A549 (cell line): ENCODE results near the gene IL1A. TPM values are rescaled to one million over a fixed set of nuclear protein-coding genes. Genes with fewer than 3 reads are reported as not detected.

Source experiments
- ATAC-seq, 2 experiments: fragments of 200-7000 bp in 1 of 2; fragments of >200 bp in 1 of 2; cut with Nextera tagmentation in 1 of 2; cut with Tn5 transposase in 1 of 2; 3 replicates each; pipeline versions ENCODE4 v1.8.0 to v1.9.1; 2018 to 2020; ENCODE audit warnings: mild to moderate bottlenecking in 1 of 2, moderate library complexity in 1 of 2
- CTCF ChIA-PET: fragments of 300-600 bp; sonication (Branson Sonifier 250); formaldehyde crosslinking; extraction: SDS; loops from one replicate; lab custom pipeline; 2021; ENCODE audit warnings: antibody characterized with exemption, inconsistent platforms; lab: Yijun Ruan, JAX
- POLR2A ChIA-PET: fragments of 350-600 bp; formaldehyde crosslinking; extraction: SDS; loops from one replicate; lab custom pipeline; 2021; ENCODE audit warnings: antibody characterized with exemption, inconsistent platforms; lab: Yijun Ruan, JAX
- DNase-seq, 2 experiments: peaks; one replicate each; pipeline versions ENCODE4 v3.0.0 to v3.0.0-alpha.2; 2011 to 2016; ENCODE audit warnings: low read depth in 1 of 2, low spot score in 1 of 2
- FAIRE-seq: peaks from 2 replicates; lab custom pipeline; 2011; peaks lifted over from hg19 to GRCh38; lab: Jason Lieb, UNC
- H3K27ac ChIP-seq, 2 experiments: fragments of >200 bp; sonication (Bioruptor Twin); formaldehyde crosslinking; 3 replicates each; pipeline ENCODE4 v1.5.1; 2016 to 2017
- H3K4me1 ChIP-seq: fragments of >200 bp; sonication (Bioruptor Twin); formaldehyde crosslinking; 3 replicates; pipeline ENCODE4 v1.6.1; 2016
- H3K4me2 ChIP-seq: fragments of >200 bp; sonication (Bioruptor Twin); formaldehyde crosslinking; 3 replicates; pipeline ENCODE4 v1.6.1; 2016
- H3K4me3 ChIP-seq: fragments of >200 bp; sonication (Bioruptor Twin); formaldehyde crosslinking; 3 replicates; pipeline ENCODE4 v1.5.1; 2016
- H3K9me3 ChIP-seq: fragments of >200 bp; sonication (Bioruptor Twin); formaldehyde crosslinking; 3 replicates; pipeline ENCODE4 v1.6.1; 2016
- ATOH8 ChIP-seq: fragments of 250-450 bp; sonication (Bioruptor Pico); IDR thresholded peaks from 2 replicates; pipeline ENCODE4 v1.5.0; 2020; ENCODE audit warnings: low read depth, mild to moderate bottlenecking, moderate library complexity
- BHLHE40 ChIP-seq: IDR thresholded peaks from 2 replicates; pipeline ENCODE4 v1.6.1; 2012; ENCODE audit warnings: low read depth, low read length, inconsistent platforms
- CBX8 ChIP-seq: fragments of 200-600 bp; sonication (generic); IDR thresholded peaks from 2 replicates; pipeline ENCODE4 v1.6.1; 2016
- CHD2 ChIP-seq: fragments of 150-350 bp; IDR thresholded peaks from 2 replicates; pipeline ENCODE4 v1.6.1; 2014; ENCODE audit warnings: low read length; ENCODE audit not compliant: partially characterized antibody
- ESRRA ChIP-seq: fragments of 150-350 bp; IDR thresholded peaks from 2 replicates; pipeline ENCODE4 v1.6.1; 2014; ENCODE audit warnings: mild to moderate bottlenecking, low read length, borderline replicate concordance
- FOSB ChIP-seq: fragments of 250-450 bp; sonication (Bioruptor Pico); IDR thresholded peaks from 2 replicates; pipeline ENCODE4 v1.5.0; 2020; ENCODE audit warnings: mild to moderate bottlenecking, moderate library complexity
- FOSL2 ChIP-seq, 2 experiments: fragments of 450-650 bp in 1 of 2; fragments of >200 bp in 1 of 2; sonication (Bioruptor Twin) in 1 of 2; formaldehyde crosslinking; IDR thresholded peaks; 2 replicates each; pipeline versions ENCODE4 v1.5.0 to v1.6.1; 2016 to 2020; ENCODE audit warnings: mild to moderate bottlenecking in 1 of 2, moderate library complexity in 1 of 2
- FOXS1 ChIP-seq: fragments of 250-450 bp; sonication (Bioruptor Pico); IDR thresholded peaks from 2 replicates; pipeline ENCODE4 v1.5.0; 2020; ENCODE audit warnings: mild to moderate bottlenecking, moderate library complexity
- HMGXB4 ChIP-seq: fragments of 250-450 bp; sonication (Bioruptor Pico); IDR thresholded peaks from 2 replicates; pipeline ENCODE4 v1.5.0; 2021; ENCODE audit warnings: mild to moderate bottlenecking, moderate library complexity, borderline replicate concordance
- HOXB13 ChIP-seq: fragments of 250-450 bp; sonication (Bioruptor Pico); IDR thresholded peaks from 2 replicates; pipeline ENCODE4 v1.5.0; 2020; ENCODE audit warnings: low read depth, mild to moderate bottlenecking, moderate library complexity
- JUN ChIP-seq, 2 experiments: fragments of >200 bp; sonication (Bioruptor Twin); formaldehyde crosslinking; IDR thresholded peaks; 2 replicates in 1 of 2; 3 replicates in 1 of 2; pipeline ENCODE4 v1.6.1; 2016 to 2017
- JUNB ChIP-seq: fragments of >200 bp; sonication (Bioruptor Twin); formaldehyde crosslinking; IDR thresholded peaks from 2 replicates; pipeline ENCODE4 v1.6.1; 2016
- KDM1A ChIP-seq: fragments of 200-600 bp; sonication (generic); IDR thresholded peaks from 2 replicates; pipeline ENCODE4 v1.6.1; 2016; ENCODE audit warnings: low read depth, mild to moderate bottlenecking
- KDM5A ChIP-seq: fragments of 200-600 bp; sonication (generic); IDR thresholded peaks from 2 replicates; pipeline ENCODE4 v1.6.1; 2016; ENCODE audit warnings: antibody characterized with exemption, mild to moderate bottlenecking
- MAFK ChIP-seq: fragments of 450-650 bp; IDR thresholded peaks from 2 replicates; pipeline ENCODE4 v1.6.1; 2014; ENCODE audit not compliant: partially characterized antibody
- MAX ChIP-seq: IDR thresholded peaks from 2 replicates; pipeline ENCODE4 v1.6.1; 2012
- MYC ChIP-seq: IDR thresholded peaks from 2 replicates; pipeline ENCODE4 v1.6.1; 2012; ENCODE audit warnings: mild to moderate bottlenecking, inconsistent platforms, low read length, improper control_type of control experiment, borderline replicate concordance
- NR3C1 ChIP-seq: fragments of >200 bp; sonication (Bioruptor Twin); formaldehyde crosslinking; IDR thresholded peaks from 3 replicates; pipeline ENCODE4 v1.6.1; 2017
- POLR2A ChIP-seq: IDR thresholded peaks from 2 replicates; pipeline ENCODE4 v1.6.1; 2012; ENCODE audit warnings: mild to moderate bottlenecking, low read length
- POLR2AphosphoS2 ChIP-seq: conservative IDR thresholded peaks from 2 replicates; pipeline ENCODE4 v1.6.1; 2012; ENCODE audit warnings: low read length, improper control_type of control experiment, inconsistent platforms
- RAD21 ChIP-seq, 2 experiments: fragments of >200 bp in 1 of 2; sonication (Bioruptor Twin) in 1 of 2; formaldehyde crosslinking in 1 of 2; IDR thresholded peaks in 1 of 2; conservative IDR thresholded peaks in 1 of 2; 2 replicates in 1 of 2; 3 replicates in 1 of 2; pipeline ENCODE4 v1.6.1; 2012 to 2018; ENCODE audit warnings: inconsistent platforms in 1 of 2
- RCOR1 ChIP-seq: fragments of 150-350 bp; IDR thresholded peaks from 2 replicates; pipeline ENCODE4 v1.6.1; 2014; ENCODE audit warnings: antibody characterized with exemption, low read length, low read depth
- REST ChIP-seq: fragments of 200-600 bp; sonication (generic); IDR thresholded peaks from 2 replicates; pipeline ENCODE4 v1.6.1; 2016; ENCODE audit warnings: antibody characterized with exemption, mild to moderate bottlenecking, moderate library complexity
- SMC3 ChIP-seq: fragments of >200 bp; sonication (Bioruptor Twin); formaldehyde crosslinking; IDR thresholded peaks from 3 replicates; pipeline ENCODE4 v1.6.1; 2018; ENCODE audit warnings: inconsistent platforms
- TFCP2L1 ChIP-seq: fragments of 250-450 bp; sonication (Bioruptor Pico); IDR thresholded peaks from 2 replicates; pipeline ENCODE4 v1.5.0; 2021; ENCODE audit warnings: mild to moderate bottlenecking
- TP53 ChIP-seq: fragments of 250-450 bp; sonication (Bioruptor Pico); IDR thresholded peaks from 2 replicates; pipeline ENCODE4 v1.5.0; 2021; ENCODE audit warnings: mild to moderate bottlenecking, moderate library complexity
- ZC3H11A ChIP-seq: fragments of 450-650 bp; IDR thresholded peaks from 2 replicates; pipeline ENCODE4 v1.6.1; 2014; ENCODE audit warnings: antibody characterized with exemption, mild to moderate bottlenecking
- ZNF302 ChIP-seq: fragments of 250-450 bp; sonication (Bioruptor Pico); IDR thresholded peaks from 2 replicates; pipeline ENCODE4 v1.9.0; 2021; ENCODE audit warnings: inconsistent platforms, mild to moderate bottlenecking, moderate library complexity
- ZSCAN20 ChIP-seq: fragments of 250-450 bp; sonication (Bioruptor Pico); IDR thresholded peaks from 2 replicates; pipeline ENCODE4 v1.8.0; 2022; ENCODE audit warnings: mild to moderate bottlenecking, moderate library complexity
- WGBS: methylation state at CpG from one replicate; pipeline ENCODE4 v1.1.6; 2017; ENCODE audit errors: missing lambda C conversion rate; 5-methylcytosine and 5-hydroxymethylcytosine counted together
- polyA plus RNA-seq, 4 experiments: library from polyadenylated mRNA; depleted of rRNA in 3 of 4; stranded (reverse); fragments of >200 nt; fragmentation: RNase III in 1 of 4; extraction: RNeasy Plus Mini Kit Qiagen cat#74134 plus additional on column Dnase treatment in 1 of 4; gene quantifications; 2 replicates in 3 of 4; 3 replicates in 1 of 4; pipeline ENCODE4 v1.2.3, GENCODE V29; 2011 to 2017

IL1A gene
- polyA plus RNA-seq, 2 of the 4 experiments (the other 2 are of a cell fraction) = 0.25 TPM; not detected in 1

- H3K4me2 ChIP-seq = no peak overlapping the region
- ChIA-PET POLR2A (interaction anchor here (2.9 kb wide), 1 partner anchor 83 kb away, joined by 18 read pairs; the partner anchor contains the start of gene SLC20A1), CTCF (interaction anchor here (0.9 to 13.7 kb wide), 17 partner anchors 10 to 473 kb away, joined by 3 to 343 read pairs (median 31); partner anchors contain the start of gene SLC20A1)
- H3K4me1 ChIP-seq = peaks cover 21% of the 10 kb centered on the region
- 54% methylated on average over 11 of the region's 11 CpGs for WGBS
- H3K9me3 ChIP-seq = no peaks in the 10 kb centered on the region
- ATAC-seq (no peak), FAIRE-seq (no peak), DNase-seq (no peak)
- H3K4me3 ChIP-seq = no peak overlapping the region
- no peak overlapping the region for H3K27ac ChIP-seq
- TF ChIP-seq JUNB (no peak), CBX8 (no peak), ZSCAN20 (CRISPR knock-in tag) (no peak), JUN (IDR thresholded peaks at IDR 0.05) (no peak), SMC3 (no peak), MAX (no peak), HMGXB4 (CRISPR knock-in tag) (no peak), POLR2A (no peak), CHD2 (no peak), MYC (no peak), FOXS1 (CRISPR knock-in tag) (no peak), KDM1A (no peak), ZNF302 (CRISPR knock-in tag) (no peak), RAD21 (conservative IDR thresholded peaks at IDR 0.05 in 1 of 2, IDR thresholded peaks at IDR 0.05 in 1 of 2) (no peak), HOXB13 (CRISPR knock-in tag) (no peak), REST (no peak), TFCP2L1 (CRISPR knock-in tag) (no peak), RCOR1 (no peak), ATOH8 (CRISPR knock-in tag) (no peak), FOSB (CRISPR knock-in tag) (no peak)
Observed at GRCh38 chr2:112728378-112729175, 55.7 kb downstream of the IL1A start.

GRCh38 chr2:112728029-112728362, 56.3 kb downstream of the IL1A start:
- 74% methylated on average over 4 of the region's 4 CpGs for WGBS
- peaks cover 21% of the 10 kb centered on the region for H3K4me1 ChIP-seq
- TF ChIP-seq HOXB13 (CRISPR knock-in tag) (no peak), ESRRA (no peak), BHLHE40 (no peak), ZC3H11A (no peak), RAD21 (conservative IDR thresholded peaks at IDR 0.05 in 1 of 2, IDR thresholded peaks at IDR 0.05 in 1 of 2) (no peak), ZSCAN20 (CRISPR knock-in tag) (no peak), NR3C1 (no peak), HMGXB4 (CRISPR knock-in tag) (no peak), SMC3 (no peak), TP53 (no peak), POLR2AphosphoS2 (no peak), RCOR1 (no peak), MAFK (no peak), KDM5A (no peak), JUNB (no peak), FOSL2 (IDR thresholded peaks at IDR 0.05) (no peak), FOSL2 (CRISPR knock-in tag; IDR thresholded peaks at IDR 0.05) (no peak)

More at GRCh38 chr2:112728029-112728362, 56.3 kb downstream of the IL1A start:
- no peaks in the 10 kb centered on the region for H3K9me3 ChIP-seq
- no peak overlapping the region for H3K4me2 ChIP-seq
- DNase-seq (no peak), FAIRE-seq (no peak), ATAC-seq (no peak)
- no peak overlapping the region for H3K27ac ChIP-seq
- no peak overlapping the region for H3K4me3 ChIP-seq
- ChIA-PET CTCF (interaction anchor here (1.1 to 13.7 kb wide), 21 partner anchors 9 to 606 kb away, joined by 3 to 343 read pairs (median 24); partner anchors contain the start of gene SLC20A1), POLR2A (interaction anchor here (2.9 kb wide), 1 partner anchor 83 kb away, joined by 18 read pairs; the partner anchor contains the start of gene SLC20A1)
